A549 (cell line): ENCODE results near the gene OTULINL.

ENCODE experiments used
- CHD2 ChIP-seq: fragments of 150-350 bp; IDR thresholded peaks from 2 replicates; pipeline ENCODE4 v1.6.1; 2014; ENCODE audit warnings: low read length; ENCODE audit not compliant: partially characterized antibody
- CTCF ChIP-seq: fragments of >200 bp; sonication (Bioruptor Twin); formaldehyde crosslinking; IDR thresholded peaks from 3 replicates; pipeline ENCODE4 v1.5.1; 2016
- POLR2A ChIP-seq: IDR thresholded peaks from 2 replicates; pipeline ENCODE4 v1.6.1; 2012; ENCODE audit warnings: mild to moderate bottlenecking, low read length
- SMC3 ChIP-seq: fragments of >200 bp; sonication (Bioruptor Twin); formaldehyde crosslinking; IDR thresholded peaks from 3 replicates; pipeline ENCODE4 v1.6.1; 2018; ENCODE audit warnings: inconsistent platforms

DNA sequence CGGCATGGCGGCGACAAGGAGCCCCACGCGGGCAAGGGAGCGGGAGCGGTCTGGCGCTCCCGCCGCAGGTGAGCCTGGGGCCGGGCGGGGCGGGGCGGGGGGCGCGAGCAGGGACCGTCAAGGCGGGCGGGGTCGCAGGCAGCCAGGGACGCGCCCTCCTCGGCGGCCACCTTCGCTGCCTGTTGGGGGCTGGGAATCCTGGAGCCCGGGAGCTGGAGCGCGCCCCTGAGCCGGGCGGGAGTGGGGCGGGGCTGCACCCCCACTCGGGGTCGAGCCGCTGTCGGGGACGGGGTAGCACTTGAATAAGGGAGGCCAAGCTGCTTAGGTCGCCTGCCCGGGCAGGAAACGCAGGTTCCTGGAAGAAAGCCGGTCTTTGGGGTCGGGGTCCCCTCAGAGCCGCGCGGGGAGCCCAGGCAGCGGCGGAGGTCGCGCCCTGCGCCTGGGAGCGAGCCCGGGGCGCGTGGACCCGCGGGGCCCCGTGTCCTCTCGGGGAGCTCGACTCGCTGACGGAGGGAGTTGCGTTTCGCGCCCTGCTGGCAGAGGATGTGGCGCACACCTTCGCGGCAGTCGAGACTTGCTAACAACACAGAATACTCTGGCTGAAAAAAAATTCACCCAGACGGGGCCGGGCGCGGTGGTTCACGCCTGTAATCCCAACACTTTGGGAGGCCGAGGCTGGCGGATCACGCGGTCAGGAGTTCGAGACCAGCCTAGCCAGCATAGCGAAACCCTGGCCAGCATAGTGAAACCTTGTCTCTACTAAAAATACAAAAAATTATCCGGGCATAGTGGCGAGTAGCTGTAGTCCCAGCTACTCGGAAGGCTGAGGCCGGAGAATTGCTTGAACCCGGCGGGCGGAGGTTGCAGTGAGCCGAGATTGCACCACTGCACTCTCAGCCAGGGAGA lies 552 bp downstream of the OTULINL start:
- TF ChIP-seq POLR2A (no peak), CTCF (no peak; the same call in 2 of the 3 replicates), SMC3 (no peak), CHD2 (no peak)
